Parathyroid adenoma (tissue), 2 donors: ENCODE results near the gene BTG3.

Experiments
- H2AFZ ChIP-seq: fragments of 300-600 bp; sonication (generic); one replicate; pipeline ENCODE4 v1.7.0; 2017; ENCODE audit warnings: antibody characterized with exemption, mild to moderate bottlenecking
- H3K27ac ChIP-seq: fragments of 300-600 bp; sonication (generic); one replicate; pipeline ENCODE4 v1.7.0; 2017
- H3K27me3 ChIP-seq: fragments of 300-600 bp; sonication (generic); one replicate; pipeline ENCODE4 v1.7.0; 2017; ENCODE audit warnings: low read length; ENCODE audit not compliant: control insufficient read depth, insufficient read depth
- H3K36me3 ChIP-seq: fragments of 300-600 bp; sonication (generic); one replicate; pipeline ENCODE4 v1.7.0; 2017; ENCODE audit warnings: low read length; ENCODE audit not compliant: control insufficient read depth, insufficient read depth
- H3K4me1 ChIP-seq: fragments of 300-600 bp; sonication (generic); one replicate; pipeline ENCODE4 v1.7.0; 2017; ENCODE audit warnings: control low read depth
- H3K4me2 ChIP-seq: fragments of 300-600 bp; sonication (generic); one replicate; pipeline ENCODE4 v1.7.0; 2017; ENCODE audit warnings: low read length
- H3K4me3 ChIP-seq: fragments of 300-600 bp; sonication (generic); one replicate; pipeline ENCODE4 v1.7.0; 2017; ENCODE audit warnings: low read depth, low read length
- H3K79me2 ChIP-seq: fragments of 300-600 bp; sonication (generic); one replicate; pipeline ENCODE4 v1.7.0; 2017; ENCODE audit warnings: control low read depth
- H3K9ac ChIP-seq: fragments of 300-600 bp; sonication (generic); one replicate; pipeline ENCODE4 v1.7.0; 2017; ENCODE audit warnings: mild to moderate bottlenecking
- H3K9me3 ChIP-seq: fragments of 300-600 bp; sonication (generic); one replicate; pipeline ENCODE4 v1.7.0; 2017; ENCODE audit warnings: low read length; ENCODE audit not compliant: control insufficient read depth
- TF ChIP-seq, protein P1 (sequence below): fragments of 300-600 bp; sonication (generic); IDR thresholded peaks from one replicate; pipeline ENCODE4 v1.7.0; 2017; ENCODE audit warnings: antibody characterized with exemption, mild to moderate bottlenecking
- donor health status: primary hyperparathyroidism.

BTG3 gene

DNA sequence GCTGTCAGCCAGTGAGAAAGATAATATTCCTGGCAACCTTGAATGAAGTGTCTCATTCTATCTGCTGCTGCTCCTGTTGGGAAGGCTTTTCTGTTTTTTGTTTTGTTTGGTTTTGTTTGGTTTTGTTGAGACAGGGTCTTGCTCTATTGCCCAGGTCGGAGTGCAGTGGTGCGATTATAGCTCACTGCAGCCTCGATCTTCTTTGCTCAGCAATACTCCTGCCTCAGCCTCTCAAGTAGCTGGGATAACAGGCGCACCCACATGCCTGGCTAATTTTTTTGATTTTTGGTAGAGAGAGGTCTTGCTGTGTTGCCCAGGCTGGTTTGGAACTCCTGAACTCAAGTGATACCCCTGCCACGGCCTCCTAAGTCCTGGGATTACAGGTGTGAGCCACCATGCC, 37.6 kb downstream of the BTG3 start:
- Histone ChIP-seq H3K4me1 (no peaks in the 10 kb centered on the region), H3K79me2 (no peaks in the 10 kb centered on the region), H2AFZ (no peak overlapping the region), H3K9ac (no peak overlapping the region), H3K27ac (no peak overlapping the region), H3K4me3 (no peak overlapping the region), H3K36me3 (no peaks in the 10 kb centered on the region), H3K27me3 (no peaks in the 10 kb centered on the region), H3K9me3 (no peaks in the 10 kb centered on the region), H3K4me2 (no peak overlapping the region)
- TF ChIP-seq, protein P1, sequence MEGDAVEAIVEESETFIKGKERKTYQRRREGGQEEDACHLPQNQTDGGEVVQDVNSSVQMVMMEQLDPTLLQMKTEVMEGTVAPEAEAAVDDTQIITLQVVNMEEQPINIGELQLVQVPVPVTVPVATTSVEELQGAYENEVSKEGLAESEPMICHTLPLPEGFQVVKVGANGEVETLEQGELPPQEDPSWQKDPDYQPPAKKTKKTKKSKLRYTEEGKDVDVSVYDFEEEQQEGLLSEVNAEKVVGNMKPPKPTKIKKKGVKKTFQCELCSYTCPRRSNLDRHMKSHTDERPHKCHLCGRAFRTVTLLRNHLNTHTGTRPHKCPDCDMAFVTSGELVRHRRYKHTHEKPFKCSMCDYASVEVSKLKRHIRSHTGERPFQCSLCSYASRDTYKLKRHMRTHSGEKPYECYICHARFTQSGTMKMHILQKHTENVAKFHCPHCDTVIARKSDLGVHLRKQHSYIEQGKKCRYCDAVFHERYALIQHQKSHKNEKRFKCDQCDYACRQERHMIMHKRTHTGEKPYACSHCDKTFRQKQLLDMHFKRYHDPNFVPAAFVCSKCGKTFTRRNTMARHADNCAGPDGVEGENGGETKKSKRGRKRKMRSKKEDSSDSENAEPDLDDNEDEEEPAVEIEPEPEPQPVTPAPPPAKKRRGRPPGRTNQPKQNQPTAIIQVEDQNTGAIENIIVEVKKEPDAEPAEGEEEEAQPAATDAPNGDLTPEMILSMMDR, result no peak

GRCh38 chr21:17572431-17572830, 40.3 kb downstream of the BTG3 start:
- Histone ChIP-seq H2AFZ (no peak overlapping the region), H3K4me2 (no peak overlapping the region), H3K9ac (no peak overlapping the region), H3K27ac (no peak overlapping the region), H3K79me2 (no peaks in the 10 kb centered on the region), H3K27me3 (no peaks in the 10 kb centered on the region), H3K36me3 (no peaks in the 10 kb centered on the region), H3K4me1 (no peaks in the 10 kb centered on the region), H3K9me3 (no peaks in the 10 kb centered on the region), H3K4me3 (no peak overlapping the region)
- TF ChIP-seq, protein P1, result no peak

DNA sequence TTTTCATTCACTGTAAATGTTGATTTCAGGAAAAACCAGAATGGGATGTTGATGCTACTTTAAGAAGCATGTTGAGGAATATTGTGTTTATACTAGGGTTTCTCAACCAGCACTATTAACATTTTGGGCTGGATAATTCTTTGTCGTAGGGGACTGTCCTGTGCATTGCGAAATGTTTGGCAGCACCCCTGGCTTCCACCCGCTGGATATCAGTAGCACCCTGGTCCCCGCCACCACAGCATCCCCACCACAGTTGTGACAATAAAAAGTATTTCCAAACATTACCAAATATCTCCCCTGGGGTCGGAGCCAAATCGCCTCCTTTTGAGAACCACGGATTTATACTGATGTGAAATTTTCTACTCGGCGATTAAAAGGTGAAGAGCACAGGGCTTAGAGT, 41.9 kb downstream of the BTG3 start:
- Histone ChIP-seq H3K4me3 (no peak overlapping the region), H3K27ac (no peak overlapping the region), H3K4me1 (no peaks in the 10 kb centered on the region), H3K4me2 (no peak overlapping the region), H3K27me3 (no peaks in the 10 kb centered on the region), H2AFZ (no peak overlapping the region), H3K9me3 (no peaks in the 10 kb centered on the region), H3K36me3 (no peaks in the 10 kb centered on the region), H3K9ac (no peak overlapping the region), H3K79me2 (no peaks in the 10 kb centered on the region)
- TF ChIP-seq, protein P1, result no peak

- Histone ChIP-seq H3K79me2 (no peaks in the 10 kb centered on the region), H2AFZ (no peak overlapping the region), H3K27ac (no peak overlapping the region), H3K9ac (no peak overlapping the region), H3K9me3 (no peaks in the 10 kb centered on the region), H3K4me2 (no peak overlapping the region), H3K4me1 (no peaks in the 10 kb centered on the region), H3K36me3 (no peaks in the 10 kb centered on the region), H3K4me3 (no peak overlapping the region), H3K27me3 (no peaks in the 10 kb centered on the region)
- TF ChIP-seq, protein P1, result no peak
Measured at GRCh38 chr21:17560377-17561025, 52.2 kb downstream of the BTG3 start.
